Measurements from ENCODE around the gene IKZF1. TPM values are rescaled to one million over a fixed set of nuclear protein-coding genes. Genes with fewer than 3 reads are reported as not detected.

IKZF1 gene
- total and polyA plus RNA-seq, 2 of the 4 experiments (the other 2 are of a cell fraction), result not detected

- CTCF ChIA-PET, result interaction anchor here (1.3 kb wide), 1 partner anchor 11 kb away, joined by 4 read pairs; no protein-coding TSS in a partner anchor
- no peak overlapping the region for H2BK20ac ChIP-seq (ENCODE audit: low read depth, low read length)
- intact Hi-C loops (cut with micrococcal nuclease), result no loop called here
Observed at GRCh38 chr7:50406935-50407334, 102.4 kb downstream of the IKZF1 start.

More at GRCh38 chr7:50406935-50407334, 102.4 kb downstream of the IKZF1 start:
- Histone ChIP-seq H3K4me3 (ENCODE audit: insufficient read depth, low read depth, low read length) (no peak overlapping the region), H3K23ac (ENCODE audit: low read depth, low read length) (no peak overlapping the region), H3K9me1 (ENCODE audit: insufficient read depth, low read length) (no peaks in the 10 kb centered on the region), H3K56ac (ENCODE audit: extremely low read depth, insufficient read depth, low read length) (no peak overlapping the region), H3K27me3 (ENCODE audit: control insufficient read depth, insufficient read depth, low read length) (peaks cover 8% of the 10 kb centered on the region; the same call in 1 of the 2 replicates), H2BK120ac (ENCODE audit: low read depth, low read length) (no peak overlapping the region), H4K20me1 (ENCODE audit: insufficient read depth, low read length) (no peaks in the 10 kb centered on the region), H3K18ac (ENCODE audit: low read depth, low read length) (no peak overlapping the region), H3K4me2 (ENCODE audit: low read depth, low read length) (no peak overlapping the region), H3K79me1 (ENCODE audit: low read depth in 1 of 2, low read length in 2 of 2) (no peaks in the 10 kb centered on the region), H3K27ac (ENCODE audit: insufficient read depth, low read length) (no peak overlapping the region), H4K5ac (ENCODE audit: low read depth, low read length) (no peak overlapping the region), H4K91ac (ENCODE audit: insufficient read depth, low read depth, low read length) (no peak overlapping the region), H3K36me3 (ENCODE audit: control insufficient read depth, insufficient read depth, low read length) (no peaks in the 10 kb centered on the region), H2AFZ (replicated peaks; ENCODE audit: low read length, poor library complexity) (no peak overlapping the region), H2AK5ac (ENCODE audit: low read depth, low read length) (no peak overlapping the region), H4K8ac (ENCODE audit: low read depth in 2 of 2, low read length in 2 of 2) (no peak overlapping the region), H2BK5ac (ENCODE audit: low read depth, low read length, poor library complexity, severe bottlenecking) (no peak overlapping the region), H3K4ac (ENCODE audit: low read depth, low read length) (no peak overlapping the region), H2BK15ac (ENCODE audit: low read depth, low read length) (no peak overlapping the region), H2AK9ac (replicated peaks; ENCODE audit: low read depth, low read length, poor library complexity) (no peak overlapping the region), H3K4me1 (ENCODE audit: control insufficient read depth, insufficient read depth, low read length) (no peaks in the 10 kb centered on the region), H3K14ac (replicated peaks; ENCODE audit: low read depth, low read length) (no peak overlapping the region), H3K9me3 (ENCODE audit: control insufficient read depth, insufficient read depth, low read length) (no peaks in the 10 kb centered on the region), H3K9ac (ENCODE audit: low read depth, low read length) (no peak overlapping the region)
- POLR2A ChIA-PET (ENCODE audit: unreplicated experiment), result no interaction called here
- BruUV-seq (replicated peaks), result no TSS peak
- in situ Hi-C loops (cut with MboI; ENCODE audit: low sequenced_read_pairs), result no loop called here
- DNase-seq (no peak), ATAC-seq (ENCODE audit: low read depth) (no peak)
- TF ChIP-seq ELK1 (IDR thresholded peaks at IDR 0.05; ENCODE audit: borderline replicate concordance, low read depth, low read length) (no peak), FOS (IDR thresholded peaks at IDR 0.05; ENCODE audit: low read depth, low read length) (no peak), RCOR1 (IDR thresholded peaks at IDR 0.05; ENCODE audit: insufficient replicate concordance, low read length) (no peak), SMC3 (IDR thresholded peaks at IDR 0.05; ENCODE audit: low read depth, low read length) (no peak), CTCF (conservative IDR thresholded peaks at IDR 0.05; ENCODE audit: low read depth, low read length) (no peak), MAFK (IDR thresholded peaks at IDR 0.05; ENCODE audit: low read depth, low read length) (no peak), POLR2A (IDR thresholded peaks at IDR 0.05; ENCODE audit: low read depth, low read length) (no peak), RFX5 (IDR thresholded peaks at IDR 0.05; ENCODE audit: low read depth, low read length) (no peak), USF2 (IDR thresholded peaks at IDR 0.05; ENCODE audit: low read depth, low read length) (no peak), NFE2L2 (IDR thresholded peaks at IDR 0.05; ENCODE audit: low read depth, low read length) (no peak), RAD21 (IDR thresholded peaks at IDR 0.05; ENCODE audit: low read length) (no peak), BHLHE40 (IDR thresholded peaks at IDR 0.05; ENCODE audit: low read depth, low read length) (no peak), MXI1 (IDR thresholded peaks at IDR 0.05; ENCODE audit: borderline replicate concordance, low read depth, low read length) (no peak), CEBPB (IDR thresholded peaks at IDR 0.05; ENCODE audit: low read depth, low read length) (no peak), CHD1 (IDR thresholded peaks at IDR 0.05; ENCODE audit: low read depth, low read length) (no peak), MAZ (IDR thresholded peaks at IDR 0.05; ENCODE audit: borderline replicate concordance, low read depth, low read length) (no peak)
- dilution Hi-C loops (cut with HindIII; ENCODE audit: low sequenced_read_pairs, unreplicated experiment), result no loop called here
- no CpG with 5 or more reads among the region's 5 CpGs for WGBS, 2 experiments (ENCODE audit: extremely low coverage in 2 of 2, insufficient read length in 1 of 2)
